ENCODE measurements around the gene SMG1. TPM values are rescaled to one million over a fixed set of nuclear protein-coding genes. Genes with fewer than 3 reads are reported as not detected.

SMG1 gene
- total and polyA plus RNA-seq, 2 of the 13 experiments (the other 11 are each of a cell fraction or from before 2014, with no cell fraction given) = 48.7 to 53.7 TPM

- TF ChIP-seq SNAPC4 (CRISPR knock-in tag; IDR thresholded peaks at IDR 0.05) (no peak), SMAD3 (CRISPR knock-in tag; IDR thresholded peaks at IDR 0.05) (no peak), KAT8 (CRISPR knock-in tag; IDR thresholded peaks at IDR 0.05) (no peak), ZGPAT (CRISPR knock-in tag; IDR thresholded peaks at IDR 0.05) (no peak), ZNF484 (CRISPR knock-in tag; IDR thresholded peaks at IDR 0.05; ENCODE audit: borderline replicate concordance, low read depth) (no peak), ZFYVE20 (CRISPR knock-in tag; IDR thresholded peaks at IDR 0.05; ENCODE audit: borderline replicate concordance, low read depth) (no peak), ETV5 (CRISPR knock-in tag; IDR thresholded peaks at IDR 0.05; ENCODE audit: borderline replicate concordance) (no peak), ZNF512 (CRISPR knock-in tag; IDR thresholded peaks at IDR 0.05) (no peak; the same call in 1 of the 2 replicates), TFAP4 (IDR thresholded peaks at IDR 0.05; ENCODE audit: borderline replicate concordance, low read depth) (no peak), ZNF224 (CRISPR knock-in tag; IDR thresholded peaks at IDR 0.05) (no peak; the same call in 1 of the 2 replicates), ATRX (CRISPR knock-in tag; IDR thresholded peaks at IDR 0.05; ENCODE audit: borderline replicate concordance) (no peak), ZNF776 (CRISPR knock-in tag; IDR thresholded peaks at IDR 0.05) (peak; percentile 41; the same call in 1 of the 2 replicates), TERF1 (CRISPR knock-in tag; IDR thresholded peaks at IDR 0.05) (no peak), SALL1 (CRISPR knock-in tag; IDR thresholded peaks at IDR 0.05) (peak; percentile 9; the same call in 1 of the 2 replicates), KMT2A (CRISPR knock-in tag; IDR thresholded peaks at IDR 0.05) (0 out of 2 replicates have a peak, but pooled peaks have one; percentile 23), ZNF691 (CRISPR knock-in tag; IDR thresholded peaks at IDR 0.05; ENCODE audit: borderline replicate concordance, low read depth) (no peak), PHF5A (CRISPR knock-in tag; IDR thresholded peaks at IDR 0.05; ENCODE audit: low read depth, unreplicated experiment) (no peak), NFATC3 (CRISPR knock-in tag; IDR thresholded peaks at IDR 0.05) (no peak)
Measured at GRCh38 chr16:18788828-18789514, 137.2 kb downstream of the SMG1 start (continued).
